Smooth muscle cell of the coronary artery (primary cell): ENCODE data around the gene CERS1. TPM values are rescaled to one million over a fixed set of nuclear protein-coding genes. Genes with fewer than 3 reads are reported as not detected.

Experiments used
- total RNA-seq: library from RNA; depleted of rRNA; stranded (reverse); fragments of >200 nt; gene quantifications from 2 replicates; pipeline ENCODE4 v1.2.3, GENCODE V29; 2014; ENCODE audit warnings: low replicate concordance

Gene CERS1
- total RNA-seq: 4.4 and 5.7 TPM in 2 replicates

GRCh38 chr19:18895824-18896341 is at the start of gene CERS1:
Gene CERS1, minus strand, starts transcription at chr19:18896158. Its CDS starts 86 bp downstream, at chr19:18896072.

DNA sequence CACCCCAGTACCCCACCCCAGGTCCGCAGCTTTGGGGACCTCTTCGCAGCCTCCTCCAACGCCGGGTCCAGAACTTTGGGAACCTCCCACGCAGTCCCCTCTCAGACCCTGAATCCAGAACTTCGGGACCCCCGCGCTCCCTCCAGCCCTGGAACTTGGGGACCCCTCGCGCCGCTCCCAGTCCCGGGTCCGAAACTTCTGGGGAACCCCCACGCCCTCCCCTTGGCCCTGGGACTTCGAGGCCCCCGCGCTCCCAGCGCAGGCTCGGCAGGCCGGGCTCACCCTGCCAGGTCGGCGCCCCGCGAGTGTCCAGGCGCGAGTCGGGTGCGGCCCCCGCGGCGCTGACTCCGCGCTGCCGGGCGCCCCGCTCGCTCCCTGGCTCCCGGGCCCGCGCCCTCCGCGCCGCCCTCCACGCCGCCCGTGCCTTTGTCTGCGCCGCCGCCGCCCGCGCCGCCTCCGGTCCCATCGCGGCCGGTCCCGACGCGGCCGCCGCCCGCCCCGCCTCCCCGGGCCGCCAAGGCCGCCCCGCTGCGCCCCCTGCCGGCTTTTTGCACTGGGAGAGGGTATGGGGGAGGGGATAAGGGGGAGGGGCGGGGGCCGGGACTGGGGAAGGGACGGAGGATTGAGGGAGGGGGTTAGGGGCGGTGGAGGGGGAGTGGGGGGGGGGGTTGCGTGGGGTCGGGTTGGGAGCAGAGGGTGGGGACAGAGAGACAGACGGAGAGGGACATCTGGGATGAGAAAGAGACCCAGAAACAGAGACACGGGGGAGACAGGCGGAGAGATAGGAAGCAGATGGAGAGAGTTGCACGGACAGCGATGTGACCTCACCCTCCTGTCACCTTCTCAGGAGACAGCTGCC is 45.0 kb upstream of the CERS1 start, which contains the start of gene HOMER3:
HOMER3 (minus strand) TSS at position 449 of the 859 bp plus-strand sequence. CDS start 2,235 bp downstream, outside the sequence.

DNA sequence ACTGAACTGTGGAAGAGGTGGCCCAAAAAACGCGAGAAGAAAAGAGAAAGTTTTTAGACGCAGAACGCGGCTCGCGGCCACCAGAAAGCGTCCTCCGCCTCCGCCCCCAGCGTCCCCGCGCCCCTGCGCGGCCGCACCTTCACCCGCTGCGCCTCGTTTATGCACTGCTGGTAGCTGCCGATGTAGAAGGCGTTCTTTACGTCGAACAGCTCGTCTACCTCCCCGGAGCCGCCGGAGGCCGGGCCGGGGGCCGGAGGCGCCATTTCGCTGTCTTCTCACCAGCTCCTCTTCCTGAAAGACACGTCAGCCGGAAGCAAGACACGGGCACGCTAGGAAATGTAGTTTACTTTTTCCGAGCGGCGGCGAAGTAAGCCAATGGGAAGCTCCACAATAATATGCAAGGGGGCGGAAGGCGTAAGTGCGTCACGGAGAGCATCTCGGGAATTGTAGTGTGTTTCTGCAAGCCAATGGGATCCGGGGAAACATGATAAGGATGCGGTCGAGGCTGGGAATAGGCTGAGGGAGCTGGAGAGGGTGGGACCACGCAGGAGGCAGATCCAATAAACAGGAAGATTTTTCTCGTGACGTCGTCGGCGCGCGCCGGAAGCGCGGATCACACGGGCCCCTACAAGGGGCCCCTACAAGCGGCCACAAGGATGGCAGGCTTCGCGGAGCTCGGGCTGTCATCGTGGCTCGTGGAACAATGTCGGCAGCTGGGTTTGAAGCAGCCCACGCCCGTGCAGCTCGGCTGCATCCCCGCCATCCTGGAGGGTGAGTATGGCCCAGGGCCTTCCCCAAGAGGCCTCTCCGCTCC is 23.3 kb upstream of the CERS1 start, which contains the start of the genes COPE and DDX49:
COPE (minus strand) TSS at position 302 of the 814 bp plus-strand sequence; CDS start at position 263, 39 bp downstream.
DDX49 (plus strand) TSS at position 630 of the 814 bp plus-strand sequence; CDS start at position 657, 27 bp downstream.

DNA sequence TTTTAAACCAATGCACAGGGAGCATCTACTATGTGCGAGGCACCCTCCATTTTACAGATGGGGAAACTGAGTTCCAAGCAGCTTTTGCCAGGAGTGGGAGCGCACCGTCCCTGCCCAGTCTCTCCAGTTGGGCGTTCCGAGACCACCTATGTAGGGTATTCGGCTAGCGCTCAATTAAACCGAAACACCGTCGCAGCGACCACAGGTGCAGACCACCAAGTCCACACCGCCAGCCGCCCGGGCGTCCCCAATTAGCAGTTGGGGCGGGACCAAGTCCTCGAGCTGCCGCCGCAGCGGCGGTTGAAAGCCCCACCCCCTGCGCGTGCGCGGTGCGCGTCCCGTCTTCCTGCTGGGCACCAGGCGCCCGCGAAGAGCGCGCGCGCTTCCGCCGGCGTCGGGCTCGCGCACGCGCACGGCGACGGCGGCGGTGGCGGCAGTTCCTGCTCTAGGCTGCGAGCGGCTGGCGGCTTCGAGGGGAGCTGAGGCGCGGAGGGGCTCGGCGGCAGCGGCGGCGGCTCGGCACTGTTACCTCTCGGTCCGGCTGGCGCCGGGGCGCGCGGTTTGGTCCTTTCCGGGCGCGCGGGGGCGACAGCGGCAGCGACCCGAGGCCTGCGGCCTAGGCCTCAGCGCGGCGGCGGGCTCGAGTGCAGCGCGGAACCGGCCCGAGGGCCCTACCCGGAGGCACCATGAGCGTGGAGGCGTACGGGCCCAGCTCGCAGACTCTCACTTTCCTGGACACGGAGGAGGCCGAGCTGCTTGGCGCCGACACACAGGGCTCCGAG is 64.2 kb downstream of the CERS1 start, which contains the start of gene UPF1:
UPF1 (plus strand) TSS at position 436 of the 782 bp plus-strand sequence; CDS start at position 687, 251 bp downstream.

Other genes with a start within 250 kb of the CERS1 start
- 1.1 and 1.7 TPM in 2 replicates for gene CRTC1, start 212.5 kb downstream of the CERS1 start, total RNA-seq
- gene COMP, start 104.9 kb downstream of the CERS1 start, total RNA-seq: 0.23 and 2.0 TPM in 2 replicates
- gene UPF1, start 64.2 kb downstream of the CERS1 start, total RNA-seq: 59.2 and 62.8 TPM in 2 replicates
- 215 and 269 TPM in 2 replicates for gene COPE, start 23.2 kb upstream of the CERS1 start, total RNA-seq
- 66.7 and 75.0 TPM in 2 replicates for gene DDX49, start 23.6 kb upstream of the CERS1 start, total RNA-seq
- 41.4 and 91.4 TPM in 2 replicates for gene HOMER3, start 45.1 kb upstream of the CERS1 start, total RNA-seq
- gene SUGP2, start 137.4 kb upstream of the CERS1 start, total RNA-seq: 15.3 and 25.8 TPM in 2 replicates
- gene ARMC6, start 137.4 kb upstream of the CERS1 start, total RNA-seq: 41.3 and 43.4 TPM in 2 replicates
- 3.7 and 4.9 TPM in 2 replicates for gene SLC25A42, start 167.8 kb upstream of the CERS1 start, total RNA-seq
- 20.6 and 32.3 TPM in 2 replicates for gene TMEM161A, start 242.3 kb upstream of the CERS1 start, total RNA-seq